ENCODE measurements around the gene CREB5. TPM values are rescaled to one million over a fixed set of nuclear protein-coding genes. Genes with fewer than 3 reads are reported as not detected.

The CREB5 gene
- total RNA-seq, 1 donor from 2014 or later: 4.6 TPM

- Mint-ChIP-seq H3K27ac (no peak overlapping the region), H3K9me3 (ENCODE audit: low read depth) (no peaks in the 10 kb centered on the region), H3K4me1 (ENCODE audit: low read depth) (no peaks in the 10 kb centered on the region), H3K27me3 (peaks cover 29% of the 10 kb centered on the region), H3K36me3 (ENCODE audit: insufficient read depth) (no peaks in the 10 kb centered on the region), H3K4me3 (ENCODE audit: low read depth) (no peak overlapping the region)
- no peak for TF ChIP-seq CTCF (IDR thresholded peaks at IDR 0.05; ENCODE audit: unreplicated experiment)
- no peak for DNase-seq (ENCODE audit: low spot score, unreplicated experiment)
These were observed 11.7 kb downstream of the CREB5 start for GRCh38 chr7:28423918-28424514.

DNA sequence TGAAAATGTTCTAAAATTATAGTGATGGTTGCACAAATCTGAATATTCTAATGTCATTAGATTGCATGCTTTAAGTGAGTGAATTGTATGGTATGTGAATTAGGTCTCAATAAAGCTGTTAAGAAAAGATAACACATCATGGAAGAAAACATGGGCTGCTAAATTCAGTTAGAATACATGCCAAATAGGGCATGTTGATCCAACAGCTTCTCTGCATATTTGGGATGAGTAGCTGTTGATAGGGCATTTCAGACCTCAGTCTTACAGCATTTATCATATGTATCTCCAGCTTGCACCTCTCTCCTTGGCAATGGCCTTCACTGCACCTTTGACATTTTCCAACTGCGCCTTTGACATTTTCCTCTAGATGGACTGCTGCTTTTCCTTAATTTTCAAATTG, 13.2 kb downstream of the CREB5 start:
- no peak for TF ChIP-seq CTCF (IDR thresholded peaks at IDR 0.05; ENCODE audit: unreplicated experiment)
- H3K4me3 Mint-ChIP-seq (ENCODE audit: low read depth): no peak overlapping the region
- H3K36me3 Mint-ChIP-seq (ENCODE audit: insufficient read depth): no peaks in the 10 kb centered on the region
- H3K9me3 Mint-ChIP-seq (ENCODE audit: low read depth): no peaks in the 10 kb centered on the region
- no peak overlapping the region for H3K27ac Mint-ChIP-seq
- no peak for DNase-seq (ENCODE audit: low spot score, unreplicated experiment)
- peaks cover 26% of the 10 kb centered on the region for H3K27me3 Mint-ChIP-seq
- no peaks in the 10 kb centered on the region for H3K4me1 Mint-ChIP-seq (ENCODE audit: low read depth)

DNA sequence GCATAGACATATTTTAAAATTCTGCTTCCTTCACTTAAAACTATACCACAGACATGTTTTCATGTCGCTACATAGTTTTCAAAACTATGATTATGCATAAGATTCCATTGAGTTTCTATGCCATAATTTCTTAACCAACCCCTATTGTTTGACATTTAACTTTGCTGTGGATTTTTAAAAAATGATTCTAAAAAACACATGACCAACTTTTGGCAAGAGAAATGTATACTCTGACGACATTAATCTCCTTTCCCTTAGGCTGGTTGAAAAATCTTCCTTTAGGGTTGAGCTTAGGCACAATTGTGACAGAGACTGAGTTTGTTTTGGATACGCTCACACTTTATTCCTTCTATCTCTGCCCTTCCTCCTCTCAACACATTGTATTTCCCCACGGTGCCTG, 14.9 kb downstream of the CREB5 start:
- TF ChIP-seq CTCF (IDR thresholded peaks at IDR 0.05; ENCODE audit: unreplicated experiment): no peak
- no peak overlapping the region for H3K4me3 Mint-ChIP-seq (ENCODE audit: low read depth)
- H3K27me3 Mint-ChIP-seq: peaks cover 24% of the 10 kb centered on the region
- H3K4me1 Mint-ChIP-seq (ENCODE audit: low read depth): no peaks in the 10 kb centered on the region
- H3K36me3 Mint-ChIP-seq (ENCODE audit: insufficient read depth): no peaks in the 10 kb centered on the region
- no peak for DNase-seq (ENCODE audit: low spot score, unreplicated experiment)
- no peaks in the 10 kb centered on the region for H3K9me3 Mint-ChIP-seq (ENCODE audit: low read depth)
- H3K27ac Mint-ChIP-seq: no peak overlapping the region

GRCh38 chr7:28430616-28431015, 18.3 kb downstream of the CREB5 start:
- Mint-ChIP-seq H3K9me3 (ENCODE audit: low read depth) (no peaks in the 10 kb centered on the region), H3K36me3 (ENCODE audit: insufficient read depth) (no peaks in the 10 kb centered on the region), H3K27ac (no peak overlapping the region), H3K27me3 (peaks cover 18% of the 10 kb centered on the region), H3K4me3 (ENCODE audit: low read depth) (no peak overlapping the region), H3K4me1 (ENCODE audit: low read depth) (peaks cover 3% of the 10 kb centered on the region)
- no peak for DNase-seq (ENCODE audit: low spot score, unreplicated experiment)
- TF ChIP-seq CTCF (IDR thresholded peaks at IDR 0.05; ENCODE audit: unreplicated experiment): no peak

GRCh38 chr7:28432105-28432504, 19.8 kb downstream of the CREB5 start:
- H3K9me3 Mint-ChIP-seq (ENCODE audit: low read depth): no peaks in the 10 kb centered on the region
- H3K4me3 Mint-ChIP-seq (ENCODE audit: low read depth): no peak overlapping the region
- H3K36me3 Mint-ChIP-seq (ENCODE audit: insufficient read depth): no peaks in the 10 kb centered on the region
- no peak for TF ChIP-seq CTCF (IDR thresholded peaks at IDR 0.05; ENCODE audit: unreplicated experiment)
- H3K27ac Mint-ChIP-seq: no peak overlapping the region
- peaks cover 10% of the 10 kb centered on the region for H3K4me1 Mint-ChIP-seq (ENCODE audit: low read depth)
- no peak for DNase-seq (ENCODE audit: low spot score, unreplicated experiment)
- peaks cover 14% of the 10 kb centered on the region for H3K27me3 Mint-ChIP-seq

Measured in progenitor cell of endocrine pancreas (in vitro differentiated cells).